ENCODE measurements around the gene RBM44.
"Not testable (repeated sequence)": the region's sequence is repeated elsewhere in the genome, so short reads cannot be mapped to it uniquely, and the experiment has no call there.

Gene RBM44

GRCh38 chr2:237765122-237765521, 33.5 kb upstream of the RBM44 start:
- H3K36me3 Mint-ChIP-seq: peaks cover 100% of the 10 kb centered on the region
- not testable (repeated sequence) for H3K27ac Mint-ChIP-seq; DNase-seq (ENCODE audit: low spot score in 2 of 2); H3K4me3 Mint-ChIP-seq; H3K9me3 Mint-ChIP-seq; ATAC-seq
- H3K4me1 Mint-ChIP-seq: peaks cover 20% of the 10 kb centered on the region

GRCh38 chr2:237765875-237766274, 32.7 kb upstream of the RBM44 start:
- H3K36me3 Mint-ChIP-seq: peaks cover 100% of the 10 kb centered on the region
- H3K4me1 Mint-ChIP-seq: peaks cover 20% of the 10 kb centered on the region
- H3K9me3 Mint-ChIP-seq: no peaks in the 10 kb centered on the region
- H3K27ac Mint-ChIP-seq: no peak overlapping the region
- no peak overlapping the region for H3K4me3 Mint-ChIP-seq
- DNase-seq (ENCODE audit: low spot score in 2 of 2) (no peak), ATAC-seq (no peak)

- ATAC-seq (no peak), DNase-seq (ENCODE audit: low spot score in 2 of 2) (no peak)
- Mint-ChIP-seq H3K36me3 (peaks cover 100% of the 10 kb centered on the region), H3K27ac (peak overlapping the region; percentile 17), H3K4me1 (peaks cover 20% of the 10 kb centered on the region), H3K4me3 (no peak overlapping the region), H3K9me3 (no peaks in the 10 kb centered on the region)
Observed at GRCh38 chr2:237766340-237766739, 32.2 kb upstream of the RBM44 start.

GRCh38 chr2:237772513-237772912, 26.1 kb upstream of the RBM44 start:
- Mint-ChIP-seq H3K4me1 (peaks cover 7% of the 10 kb centered on the region), H3K4me3 (no peak overlapping the region), H3K9me3 (no peaks in the 10 kb centered on the region), H3K36me3 (peaks cover 100% of the 10 kb centered on the region), H3K27ac (peak overlapping the region; percentile 9)
- ATAC-seq (no peak), DNase-seq (ENCODE audit: low spot score in 2 of 2) (no peak)

GRCh38 chr2:237773826-237774225, 24.8 kb upstream of the RBM44 start:
- no peak for ATAC-seq
- Mint-ChIP-seq H3K27ac (no peak overlapping the region), H3K9me3 (no peaks in the 10 kb centered on the region), H3K4me1 (peaks cover 7% of the 10 kb centered on the region), H3K4me3 (no peak overlapping the region), H3K36me3 (peaks cover 100% of the 10 kb centered on the region)
- DNase-seq (ENCODE audit: low spot score in 2 of 2): no peak

- peaks cover 7% of the 10 kb centered on the region for H3K4me1 Mint-ChIP-seq
- no peaks in the 10 kb centered on the region for H3K9me3 Mint-ChIP-seq
- ATAC-seq (peak; percentile 82), DNase-seq (ENCODE audit: low spot score in 2 of 2) (peak in 1 of 2 donors; percentile 75)
- no peak overlapping the region for H3K4me3 Mint-ChIP-seq
- peaks cover 100% of the 10 kb centered on the region for H3K36me3 Mint-ChIP-seq
- peak overlapping the region; percentile 86 for H3K27ac Mint-ChIP-seq
Observed at GRCh38 chr2:237774811-237775553, 23.6 kb upstream of the RBM44 start.

GRCh38 chr2:237779521-237779920, 19.1 kb upstream of the RBM44 start:
- H3K9me3 Mint-ChIP-seq: no peaks in the 10 kb centered on the region
- peaks cover 7% of the 10 kb centered on the region for H3K4me1 Mint-ChIP-seq
- DNase-seq (ENCODE audit: low spot score in 2 of 2) (no peak), ATAC-seq (no peak)
- no peak overlapping the region for H3K4me3 Mint-ChIP-seq
- peak overlapping the region; percentile 20 for H3K27ac Mint-ChIP-seq
- peaks cover 93% of the 10 kb centered on the region for H3K36me3 Mint-ChIP-seq

- DNase-seq (ENCODE audit: low spot score in 2 of 2): no peak
- Mint-ChIP-seq H3K4me3 (no peak overlapping the region), H3K27ac (peak overlapping the region; percentile 68), H3K36me3 (peaks cover 90% of the 10 kb centered on the region), H3K9me3 (peaks cover 3% of the 10 kb centered on the region), H3K4me1 (no peaks in the 10 kb centered on the region)
- no peak for ATAC-seq
Observed at GRCh38 chr2:237782181-237782580, 16.4 kb upstream of the RBM44 start.

- H3K9me3 Mint-ChIP-seq; H3K4me3 Mint-ChIP-seq; H3K4me1 Mint-ChIP-seq; DNase-seq (ENCODE audit: low spot score in 2 of 2); ATAC-seq: not testable (repeated sequence)
- peaks cover 86% of the 10 kb centered on the region for H3K36me3 Mint-ChIP-seq
- H3K27ac Mint-ChIP-seq: peak overlapping the region; percentile 68
Observed at GRCh38 chr2:237783678-237784077, 14.9 kb upstream of the RBM44 start.

- Mint-ChIP-seq H3K4me3 (no peak overlapping the region), H3K36me3 (peaks cover 59% of the 10 kb centered on the region), H3K27ac (no peak overlapping the region), H3K4me1 (peaks cover 5% of the 10 kb centered on the region), H3K9me3 (peaks cover 3% of the 10 kb centered on the region)
- ATAC-seq: no peak
- DNase-seq (ENCODE audit: low spot score in 2 of 2): peak in 1 of 2 donors; percentile 41
Observed at GRCh38 chr2:237786936-237787335, 11.6 kb upstream of the RBM44 start.

GRCh38 chr2:237790353-237790752, 8.2 kb upstream of the RBM44 start:
- ATAC-seq (no peak), DNase-seq (ENCODE audit: low spot score in 2 of 2) (no peak)
- Mint-ChIP-seq H3K9me3 (peaks cover 3% of the 10 kb centered on the region), H3K36me3 (peaks cover 35% of the 10 kb centered on the region), H3K4me3 (no peak overlapping the region), H3K27ac (no peak overlapping the region), H3K4me1 (peaks cover 5% of the 10 kb centered on the region)

- H3K4me1 Mint-ChIP-seq: peaks cover 5% of the 10 kb centered on the region
- no peak overlapping the region for H3K4me3 Mint-ChIP-seq
- H3K27ac Mint-ChIP-seq: no peak overlapping the region
- no peaks in the 10 kb centered on the region for H3K9me3 Mint-ChIP-seq
- DNase-seq (ENCODE audit: low spot score in 2 of 2) (no peak), ATAC-seq (no peak)
- peaks cover 17% of the 10 kb centered on the region for H3K36me3 Mint-ChIP-seq
Observed at GRCh38 chr2:237791977-237792727, 6.4 kb upstream of the RBM44 start.

- no peaks in the 10 kb centered on the region for H3K9me3 Mint-ChIP-seq
- H3K36me3 Mint-ChIP-seq: no peaks in the 10 kb centered on the region
- ATAC-seq (no peak), DNase-seq (ENCODE audit: low spot score in 2 of 2) (no peak)
- H3K27ac Mint-ChIP-seq: no peak overlapping the region
- H3K4me3 Mint-ChIP-seq: no peak overlapping the region
- no peaks in the 10 kb centered on the region for H3K4me1 Mint-ChIP-seq
Observed at GRCh38 chr2:237797253-237797652, 1.3 kb upstream of the RBM44 start.

GRCh38 chr2:237799060-237799428, 465 bp downstream of the RBM44 start:
- H3K36me3 Mint-ChIP-seq: no peaks in the 10 kb centered on the region
- no peak overlapping the region for H3K4me3 Mint-ChIP-seq
- no peak for DNase-seq (ENCODE audit: low spot score in 2 of 2)

GRCh38 chr2:237801466-237801865, 2.9 kb downstream of the RBM44 start:
- H3K9me3 Mint-ChIP-seq: no peaks in the 10 kb centered on the region
- H3K36me3 Mint-ChIP-seq: no peaks in the 10 kb centered on the region
- DNase-seq (ENCODE audit: low spot score in 2 of 2) (no peak), ATAC-seq (no peak)
- H3K27ac Mint-ChIP-seq: no peak overlapping the region
- no peak overlapping the region for H3K4me3 Mint-ChIP-seq
- no peaks in the 10 kb centered on the region for H3K4me1 Mint-ChIP-seq

More at GRCh38 chr2:237799060-237799428, 465 bp downstream of the RBM44 start:
- Mint-ChIP-seq H3K9me3 (no peaks in the 10 kb centered on the region), H3K27ac (no peak overlapping the region), H3K4me1 (no peaks in the 10 kb centered on the region)
- ATAC-seq: no peak

GRCh38 chr2:237806334-237806733, 7.8 kb downstream of the RBM44 start:
- Mint-ChIP-seq H3K9me3 (no peaks in the 10 kb centered on the region), H3K27ac (no peak overlapping the region), H3K4me1 (no peaks in the 10 kb centered on the region), H3K4me3 (no peak overlapping the region), H3K36me3 (no peaks in the 10 kb centered on the region)
- ATAC-seq (no peak), DNase-seq (ENCODE audit: low spot score in 2 of 2) (no peak)

Data from stimulated activated effector memory CD8-positive, alpha-beta T cell treated with anti-CD3 and anti-CD28 coated beads, Interleukin-12 subunit alpha, Interleukin-12 subunit beta, amount 100 ng/mL, for 72 hours (primary cell).